Hindlimb muscle (tissue), 1 donor: ENCODE measurements around the gene ELP4. TPM values are rescaled to one million over a fixed set of nuclear protein-coding genes. Genes with fewer than 3 reads are reported as not detected.
"Not testable (repeated sequence)": the region's sequence is repeated elsewhere in the genome, so short reads cannot be mapped to it uniquely, and the experiment has no call there.

Source experiments
- DNase-seq: peaks from one replicate; pipeline ENCODE4 v3.0.0-alpha.2; 2013
- polyA plus RNA-seq: library from polyadenylated mRNA; unstranded; fragments of 120-200 nt; gene quantifications from one replicate; pipeline ENCODE4 v1.2.1, GENCODE V29; 2013; ENCODE audit not compliant: insufficient read length

ELP4 gene
- polyA plus RNA-seq, 1 donor, result 13.8 TPM

- DNase-seq, result no peak
Measured at GRCh38 chr11:31711137-31711536, 201.6 kb downstream of the ELP4 start.

GRCh38 chr11:31712851-31713250 lies 203.3 kb downstream of the ELP4 start:
- no peak for DNase-seq

GRCh38 chr11:31714840-31715239 lies 205.3 kb downstream of the ELP4 start:
- DNase-seq, result no peak

GRCh38 chr11:31720225-31720624 lies 210.7 kb downstream of the ELP4 start:
- DNase-seq, result no peak

GRCh38 chr11:31720671-31721365 lies 211.3 kb downstream of the ELP4 start:
- DNase-seq, result no peak

- no peak for DNase-seq
Measured at GRCh38 chr11:31722754-31723153, 213.2 kb downstream of the ELP4 start.

- DNase-seq, result no peak
Measured at GRCh38 chr11:31725176-31725575, 215.6 kb downstream of the ELP4 start.

- no peak for DNase-seq
Measured at GRCh38 chr11:31728432-31728831, 218.9 kb downstream of the ELP4 start.

GRCh38 chr11:31740131-31740530 lies 230.6 kb downstream of the ELP4 start:
- no peak for DNase-seq

GRCh38 chr11:31740731-31741368 lies 231.3 kb downstream of the ELP4 start:
- DNase-seq, result not testable (repeated sequence)

GRCh38 chr11:31747581-31747980 lies 238.0 kb downstream of the ELP4 start:
- DNase-seq, result no peak

GRCh38 chr11:31757260-31757835 lies 247.8 kb downstream of the ELP4 start:
- no peak for DNase-seq

- DNase-seq, result no peak
Measured at GRCh38 chr11:31761636-31762035, 252.1 kb downstream of the ELP4 start.

GRCh38 chr11:31763296-31763695 lies 253.7 kb downstream of the ELP4 start:
- no peak for DNase-seq

GRCh38 chr11:31764261-31764660 lies 254.7 kb downstream of the ELP4 start:
- no peak for DNase-seq

- no peak for DNase-seq
Measured at GRCh38 chr11:31764766-31765165, 255.2 kb downstream of the ELP4 start.

GRCh38 chr11:31767066-31767465 lies 257.5 kb downstream of the ELP4 start:
- DNase-seq, result no peak

GRCh38 chr11:31767685-31768084 lies 258.1 kb downstream of the ELP4 start:
- no peak for DNase-seq

GRCh38 chr11:31768749-31769640 lies 259.4 kb downstream of the ELP4 start:
- no peak for DNase-seq

- DNase-seq, result no peak
Measured at GRCh38 chr11:31770011-31770700, 260.6 kb downstream of the ELP4 start.

GRCh38 chr11:31772412-31772811 lies 262.8 kb downstream of the ELP4 start:
- no peak for DNase-seq

GRCh38 chr11:31779374-31779791 lies 269.8 kb downstream of the ELP4 start:
- peak; percentile 42 for DNase-seq
